ENCODE data around the gene OR11H6.
"Not testable (repeated sequence)": the region's sequence is repeated elsewhere in the genome, so short reads cannot be mapped to it uniquely, and the experiment has no call there.

Gene OR11H6

DNA sequence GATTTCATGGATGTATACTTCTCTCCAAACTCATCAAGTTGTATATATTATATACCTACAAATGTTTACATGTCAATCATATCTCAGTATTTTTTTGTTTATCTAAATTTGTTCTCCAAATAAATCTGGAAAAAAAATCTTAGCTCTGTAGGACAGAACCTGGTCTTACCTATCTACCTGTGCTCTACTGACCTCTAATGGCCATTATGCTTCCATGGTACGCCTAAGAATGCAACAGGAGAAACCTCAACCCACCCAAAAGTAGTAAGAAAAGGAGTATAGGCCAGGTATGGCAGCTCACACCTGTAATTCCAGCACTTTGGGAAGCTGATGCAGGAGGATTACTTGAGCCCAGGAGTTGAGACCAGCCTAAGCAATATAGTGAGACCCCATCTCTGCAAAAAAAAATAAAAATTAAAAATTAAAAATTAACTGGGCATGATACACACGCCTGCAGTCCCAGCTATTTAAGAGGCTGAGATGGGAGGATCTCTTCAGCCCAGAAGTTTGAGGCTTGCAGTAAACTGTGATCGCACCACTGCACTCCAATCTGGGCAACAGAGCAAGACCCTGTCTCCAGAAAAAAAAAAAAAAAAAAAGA is 24.2 kb downstream of the OR11H6 start:
- DNase-seq (ENCODE audit: low spot score), result no peak
- in situ Hi-C loops (cut with MboI; ENCODE audit: low pct_unique_long_range_greater_than_20kb, low sequenced_read_pairs, unreplicated experiment), result no loop called here
- TF ChIP-seq, protein P1, sequence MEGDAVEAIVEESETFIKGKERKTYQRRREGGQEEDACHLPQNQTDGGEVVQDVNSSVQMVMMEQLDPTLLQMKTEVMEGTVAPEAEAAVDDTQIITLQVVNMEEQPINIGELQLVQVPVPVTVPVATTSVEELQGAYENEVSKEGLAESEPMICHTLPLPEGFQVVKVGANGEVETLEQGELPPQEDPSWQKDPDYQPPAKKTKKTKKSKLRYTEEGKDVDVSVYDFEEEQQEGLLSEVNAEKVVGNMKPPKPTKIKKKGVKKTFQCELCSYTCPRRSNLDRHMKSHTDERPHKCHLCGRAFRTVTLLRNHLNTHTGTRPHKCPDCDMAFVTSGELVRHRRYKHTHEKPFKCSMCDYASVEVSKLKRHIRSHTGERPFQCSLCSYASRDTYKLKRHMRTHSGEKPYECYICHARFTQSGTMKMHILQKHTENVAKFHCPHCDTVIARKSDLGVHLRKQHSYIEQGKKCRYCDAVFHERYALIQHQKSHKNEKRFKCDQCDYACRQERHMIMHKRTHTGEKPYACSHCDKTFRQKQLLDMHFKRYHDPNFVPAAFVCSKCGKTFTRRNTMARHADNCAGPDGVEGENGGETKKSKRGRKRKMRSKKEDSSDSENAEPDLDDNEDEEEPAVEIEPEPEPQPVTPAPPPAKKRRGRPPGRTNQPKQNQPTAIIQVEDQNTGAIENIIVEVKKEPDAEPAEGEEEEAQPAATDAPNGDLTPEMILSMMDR (IDR thresholded peaks at IDR 0.05; ENCODE audit: extremely low read depth, insufficient read depth, missing control alignments), result peak; percentile 38

DNA sequence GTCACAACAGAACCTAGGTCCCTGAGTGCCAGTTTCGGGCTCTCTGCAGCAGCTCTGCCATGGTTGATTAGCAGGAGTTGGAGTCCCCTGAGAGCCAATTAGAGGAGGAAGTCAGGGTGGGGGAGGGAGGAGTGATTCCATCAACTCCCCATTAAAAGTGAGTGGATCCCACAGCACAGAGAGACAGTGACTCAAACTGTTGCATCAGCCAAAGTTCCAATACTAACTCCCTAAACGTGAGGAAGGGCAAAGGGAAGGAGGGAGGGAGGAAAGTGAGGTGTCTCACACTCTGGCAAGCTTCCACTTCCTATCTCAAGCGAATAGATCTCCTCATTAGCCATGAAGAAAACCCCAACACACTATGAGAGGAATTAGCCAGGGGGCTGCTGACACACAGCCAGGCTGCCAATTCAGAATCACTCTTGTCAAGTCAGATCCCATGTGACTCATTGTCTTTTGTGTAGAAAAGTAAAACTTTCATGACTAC is 39.2 kb downstream of the OR11H6 start:
- TF ChIP-seq, protein P1 (IDR thresholded peaks at IDR 0.05; ENCODE audit: extremely low read depth, insufficient read depth, missing control alignments), result no peak
- in situ Hi-C loops (cut with MboI; ENCODE audit: low pct_unique_long_range_greater_than_20kb, low sequenced_read_pairs, unreplicated experiment), result no loop called here
- no peak for DNase-seq (ENCODE audit: low spot score)

DNA sequence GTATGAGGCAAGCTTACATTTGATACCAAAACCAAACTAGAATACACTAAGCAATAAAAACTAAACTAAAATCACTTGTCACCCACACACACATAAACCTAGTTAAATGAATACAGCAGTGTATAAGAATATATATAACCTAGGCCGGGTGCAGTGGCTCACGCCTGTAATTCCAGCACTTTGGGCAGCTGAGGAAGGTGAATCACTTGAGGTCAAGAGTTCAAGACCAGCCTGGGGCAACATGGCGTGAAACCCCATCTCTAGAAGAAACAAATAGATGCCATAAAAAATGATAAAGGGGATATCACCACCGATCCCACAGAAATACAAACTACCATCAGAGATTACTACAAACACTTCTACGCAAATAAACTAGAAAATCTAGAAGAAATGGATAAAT is 40.9 kb downstream of the OR11H6 start:
- in situ Hi-C loops (cut with MboI; ENCODE audit: low pct_unique_long_range_greater_than_20kb, low sequenced_read_pairs, unreplicated experiment); DNase-seq (ENCODE audit: low spot score): not testable (repeated sequence)

DNA sequence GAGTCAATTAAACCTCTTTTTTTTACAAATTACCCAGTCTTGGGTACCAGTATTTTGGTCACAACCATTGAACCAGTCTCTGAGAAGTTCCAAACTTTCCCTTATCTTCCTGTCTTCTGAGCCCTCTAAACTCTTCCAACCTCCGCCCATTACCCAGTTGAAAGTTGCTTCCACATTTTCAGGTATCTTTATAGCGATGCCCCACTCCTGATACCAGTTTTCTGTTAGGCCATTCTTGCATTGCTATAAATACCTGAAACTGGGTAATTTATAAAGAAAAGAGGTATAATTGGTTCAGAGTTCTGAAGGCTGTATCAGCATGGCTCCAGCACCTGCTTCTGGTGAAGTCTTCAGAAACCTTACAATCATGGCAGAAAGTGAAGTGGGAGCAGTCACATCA is 50.6 kb downstream of the OR11H6 start:
- in situ Hi-C loops (cut with MboI; ENCODE audit: low pct_unique_long_range_greater_than_20kb, low sequenced_read_pairs, unreplicated experiment), result no loop called here
- TF ChIP-seq, protein P1 (IDR thresholded peaks at IDR 0.05; ENCODE audit: extremely low read depth, insufficient read depth, missing control alignments), result no peak
- DNase-seq (ENCODE audit: low spot score), result no peak

Data from GM13977 (cell line).